Spleen (tissue), 7 donors: ENCODE data around the gene EIPR1.

ENCODE experiments used
- POLR2AphosphoS5 ChIP-seq, 3 donors: sonication (generic); formaldehyde crosslinking; IDR thresholded peaks; one replicate each; pipeline ENCODE4 v1.5.1; 2017; ENCODE audit warnings: antibody characterized with exemption in 3 of 3
- TF ChIP-seq, protein P1 (sequence below), 11 experiments: fragments of 200-600 bp in 7 of 11; fragments of 450-650 bp in 4 of 11; sonication (generic) in 4 of 11; IDR thresholded peaks in 8 of 11; conservative IDR thresholded peaks in 3 of 11; 1 replicate in 7 of 11; 2 replicates in 4 of 11; pipeline versions ENCODE4 v1.4.0 to v1.8.0; 2016 to 2021; ENCODE audit warnings: antibody characterized with exemption in 11 of 11, inconsistent platforms in 4 of 11, mild to moderate bottlenecking in 1 of 11
- donor health status: DM: no; HTN: no; CAD: no; lungs with moderate emphysema.
- donor health status: DM: no; HTN: no; CAD: no.
- donor health status: DM: no; HTN: no; CAD: no.

DNA sequence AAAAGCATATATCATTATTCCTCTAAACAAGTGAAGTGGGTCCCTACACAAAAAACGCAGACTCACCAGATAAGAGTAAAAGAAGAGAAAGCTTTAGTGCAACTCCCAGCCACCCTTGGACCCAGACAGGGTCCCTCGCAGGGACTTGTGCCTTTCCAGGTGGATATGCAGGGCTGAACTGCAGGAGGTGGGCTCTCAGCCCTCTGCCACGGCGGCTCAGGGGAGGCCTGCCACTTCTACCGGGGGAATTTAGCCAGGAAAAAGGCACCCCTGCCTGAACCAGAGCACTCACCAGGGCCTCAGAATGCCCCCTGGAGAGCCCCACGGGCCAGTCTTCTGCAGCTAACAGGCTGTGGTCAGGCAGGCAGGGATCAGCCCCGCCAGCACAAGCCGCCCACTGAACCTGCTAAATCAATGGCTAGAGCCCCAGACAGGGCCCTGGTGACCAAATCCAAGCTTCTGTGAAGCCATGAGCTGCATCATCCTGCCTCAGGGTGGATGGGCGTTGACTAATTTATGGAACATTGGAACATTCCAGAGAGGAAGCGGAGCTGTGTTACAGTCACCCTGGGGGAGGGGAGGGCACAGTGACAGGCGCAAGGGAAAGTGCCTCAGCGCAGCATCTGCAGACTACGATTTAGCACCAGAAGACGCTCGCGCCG lies 209.3 kb downstream of the EIPR1 start:
- TF ChIP-seq, protein P1, sequence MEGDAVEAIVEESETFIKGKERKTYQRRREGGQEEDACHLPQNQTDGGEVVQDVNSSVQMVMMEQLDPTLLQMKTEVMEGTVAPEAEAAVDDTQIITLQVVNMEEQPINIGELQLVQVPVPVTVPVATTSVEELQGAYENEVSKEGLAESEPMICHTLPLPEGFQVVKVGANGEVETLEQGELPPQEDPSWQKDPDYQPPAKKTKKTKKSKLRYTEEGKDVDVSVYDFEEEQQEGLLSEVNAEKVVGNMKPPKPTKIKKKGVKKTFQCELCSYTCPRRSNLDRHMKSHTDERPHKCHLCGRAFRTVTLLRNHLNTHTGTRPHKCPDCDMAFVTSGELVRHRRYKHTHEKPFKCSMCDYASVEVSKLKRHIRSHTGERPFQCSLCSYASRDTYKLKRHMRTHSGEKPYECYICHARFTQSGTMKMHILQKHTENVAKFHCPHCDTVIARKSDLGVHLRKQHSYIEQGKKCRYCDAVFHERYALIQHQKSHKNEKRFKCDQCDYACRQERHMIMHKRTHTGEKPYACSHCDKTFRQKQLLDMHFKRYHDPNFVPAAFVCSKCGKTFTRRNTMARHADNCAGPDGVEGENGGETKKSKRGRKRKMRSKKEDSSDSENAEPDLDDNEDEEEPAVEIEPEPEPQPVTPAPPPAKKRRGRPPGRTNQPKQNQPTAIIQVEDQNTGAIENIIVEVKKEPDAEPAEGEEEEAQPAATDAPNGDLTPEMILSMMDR (IDR thresholded peaks at IDR 0.05 in 8 of 11, conservative IDR thresholded peaks at IDR 0.05 in 3 of 11): no peak
- no peak for TF ChIP-seq POLR2AphosphoS5 (IDR thresholded peaks at IDR 0.05)
